Ishikawa (cell line): ENCODE measurements around the gene KCNH3.

Experiments
- CEBPB ChIP-seq: IDR thresholded peaks from 2 replicates; pipeline ENCODE4 v1.6.1; 2012
- EGR1 ChIP-seq: IDR thresholded peaks from 2 replicates; pipeline ENCODE4 v1.6.1; 2012
- EP300 ChIP-seq: IDR thresholded peaks from 2 replicates; pipeline ENCODE4 v1.6.1; 2012; ENCODE audit warnings: borderline replicate concordance
- FOXM1 ChIP-seq: IDR thresholded peaks from 2 replicates; pipeline ENCODE4 v1.6.1; 2012; ENCODE audit warnings: low read depth, borderline replicate concordance
- TAF1 ChIP-seq: IDR thresholded peaks from 2 replicates; pipeline ENCODE4 v1.6.1; 2012; ENCODE audit warnings: low read depth, mild to moderate bottlenecking
- TEAD4 ChIP-seq: IDR thresholded peaks from 2 replicates; pipeline ENCODE4 v1.6.1; 2012
- YY1 ChIP-seq: IDR thresholded peaks from 2 replicates; pipeline ENCODE4 v1.6.1; 2012; ENCODE audit warnings: low read depth
- TF ChIP-seq, protein P1 (sequence below): IDR thresholded peaks from 2 replicates; pipeline ENCODE4 v1.6.1; 2012; ENCODE audit warnings: low read depth, mild to moderate bottlenecking

DNA sequence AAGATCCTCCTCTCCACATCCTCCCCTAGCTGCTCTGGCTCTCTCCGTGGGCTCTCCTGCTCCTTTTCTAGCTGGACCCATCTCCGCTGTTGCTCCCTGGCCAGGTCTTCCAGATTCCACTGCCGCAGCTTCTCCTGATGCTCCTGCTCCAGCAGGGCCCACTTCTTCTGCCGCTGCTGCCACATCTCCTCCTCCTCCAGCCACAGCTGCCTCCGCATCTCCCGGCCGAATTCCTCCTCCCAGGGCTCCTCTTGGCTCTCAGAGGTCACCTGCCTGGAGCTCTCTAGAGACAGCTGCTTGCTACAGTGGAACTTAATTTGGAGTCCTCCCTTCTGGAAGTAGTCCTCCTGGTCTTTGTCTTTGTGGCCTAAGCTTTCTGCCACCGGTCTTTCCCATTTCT lies 61.1 kb downstream of the KCNH3 start:
- TF ChIP-seq CEBPB (no peak), EGR1 (no peak), EP300 (no peak), TAF1 (no peak), FOXM1 (no peak), TEAD4 (no peak), YY1 (no peak)
- TF ChIP-seq, protein P1, sequence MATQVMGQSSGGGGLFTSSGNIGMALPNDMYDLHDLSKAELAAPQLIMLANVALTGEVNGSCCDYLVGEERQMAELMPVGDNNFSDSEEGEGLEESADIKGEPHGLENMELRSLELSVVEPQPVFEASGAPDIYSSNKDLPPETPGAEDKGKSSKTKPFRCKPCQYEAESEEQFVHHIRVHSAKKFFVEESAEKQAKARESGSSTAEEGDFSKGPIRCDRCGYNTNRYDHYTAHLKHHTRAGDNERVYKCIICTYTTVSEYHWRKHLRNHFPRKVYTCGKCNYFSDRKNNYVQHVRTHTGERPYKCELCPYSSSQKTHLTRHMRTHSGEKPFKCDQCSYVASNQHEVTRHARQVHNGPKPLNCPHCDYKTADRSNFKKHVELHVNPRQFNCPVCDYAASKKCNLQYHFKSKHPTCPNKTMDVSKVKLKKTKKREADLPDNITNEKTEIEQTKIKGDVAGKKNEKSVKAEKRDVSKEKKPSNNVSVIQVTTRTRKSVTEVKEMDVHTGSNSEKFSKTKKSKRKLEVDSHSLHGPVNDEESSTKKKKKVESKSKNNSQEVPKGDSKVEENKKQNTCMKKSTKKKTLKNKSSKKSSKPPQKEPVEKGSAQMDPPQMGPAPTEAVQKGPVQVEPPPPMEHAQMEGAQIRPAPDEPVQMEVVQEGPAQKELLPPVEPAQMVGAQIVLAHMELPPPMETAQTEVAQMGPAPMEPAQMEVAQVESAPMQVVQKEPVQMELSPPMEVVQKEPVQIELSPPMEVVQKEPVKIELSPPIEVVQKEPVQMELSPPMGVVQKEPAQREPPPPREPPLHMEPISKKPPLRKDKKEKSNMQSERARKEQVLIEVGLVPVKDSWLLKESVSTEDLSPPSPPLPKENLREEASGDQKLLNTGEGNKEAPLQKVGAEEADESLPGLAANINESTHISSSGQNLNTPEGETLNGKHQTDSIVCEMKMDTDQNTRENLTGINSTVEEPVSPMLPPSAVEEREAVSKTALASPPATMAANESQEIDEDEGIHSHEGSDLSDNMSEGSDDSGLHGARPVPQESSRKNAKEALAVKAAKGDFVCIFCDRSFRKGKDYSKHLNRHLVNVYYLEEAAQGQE, result no peak
